HEK293 (cell line): ENCODE results near the gene TBC1D24.

ENCODE experiments used
- CTCF ChIA-PET: fragments of 350-600 bp; formaldehyde crosslinking; extraction: SDS; loops from one replicate; lab custom pipeline; 2021; ENCODE audit warnings: antibody characterized with exemption; lab: Yijun Ruan, JAX
- POLR2A ChIA-PET: fragments of 300-600 bp; formaldehyde crosslinking; extraction: SDS; loops from one replicate; lab custom pipeline; 2020; ENCODE audit warnings: antibody characterized with exemption, inconsistent platforms; lab: Yijun Ruan, JAX
- H3K27ac ChIP-seq: fragments of 200-500 bp; sonication (Bioruptor generic); 2 replicates; pipeline ENCODE4 v1.5.1; 2014; ENCODE audit warnings: low read depth, low read length, control low read depth, inconsistent platforms; ENCODE audit errors: extremely low read depth
- H3K36me3 ChIP-seq, 2 experiments: fragments of 200-500 bp in 1 of 2; sonication (Bioruptor generic) in 1 of 2; 1 replicate in 1 of 2; 2 replicates in 1 of 2; pipeline ENCODE4 v1.5.1; 2014 to 2017; ENCODE audit warnings: inconsistent platforms in 2 of 2, low read length in 2 of 2; ENCODE audit not compliant: control insufficient read depth in 2 of 2, insufficient read depth in 1 of 2
- H3K4me1 ChIP-seq: fragments of 200-500 bp; sonication (Bioruptor generic); 2 replicates; pipeline ENCODE4 v1.5.1; 2014; ENCODE audit warnings: mild to moderate bottlenecking, low read length, inconsistent platforms; ENCODE audit not compliant: control insufficient read depth, insufficient read depth
- H3K4me3 ChIP-seq: 2 replicates; pipeline ENCODE4 v1.5.1; 2011; ENCODE audit warnings: low read depth, mild to moderate bottlenecking, control low read depth, low read length, moderate library complexity
- H3K9me3 ChIP-seq: fragments of 200-500 bp; sonication (Bioruptor generic); 2 replicates; pipeline ENCODE4 v1.5.1; 2014; ENCODE audit warnings: low read depth, low read length, inconsistent platforms; ENCODE audit not compliant: control insufficient read depth, insufficient read depth
- HIC1 ChIP-seq: fragments of 450-650 bp; formaldehyde crosslinking; IDR thresholded peaks from 2 replicates; pipeline ENCODE4 v1.5.1; 2016; ENCODE audit warnings: missing biosample characterization, missing genetic modification characterization
- SCRT1 ChIP-seq: fragments of 450-650 bp; formaldehyde crosslinking; IDR thresholded peaks from 2 replicates; pipeline ENCODE4 v1.5.1; 2016; ENCODE audit warnings: missing biosample characterization, missing genetic modification characterization, borderline replicate concordance
- SCRT2 ChIP-seq: fragments of 450-650 bp; formaldehyde crosslinking; IDR thresholded peaks from 2 replicates; pipeline ENCODE4 v1.5.1; 2016; ENCODE audit warnings: missing biosample characterization, missing genetic modification characterization
- SP3 ChIP-seq: fragments of 450-650 bp; formaldehyde crosslinking; IDR thresholded peaks from 2 replicates; pipeline ENCODE4 v1.5.1; 2016; ENCODE audit warnings: missing biosample characterization, missing genetic modification characterization
- ZBTB48 ChIP-seq: fragments of 450-650 bp; formaldehyde crosslinking; IDR thresholded peaks from 2 replicates; pipeline ENCODE4 v1.5.1; 2016; ENCODE audit warnings: missing biosample characterization, missing genetic modification characterization
- ZNF10 ChIP-seq: fragments of 450-650 bp; formaldehyde crosslinking; IDR thresholded peaks from 2 replicates; pipeline ENCODE4 v1.5.1; 2017; ENCODE audit warnings: missing biosample characterization, missing genetic modification characterization
- ZNF121 ChIP-seq: fragments of 450-650 bp; formaldehyde crosslinking; IDR thresholded peaks from 2 replicates; pipeline ENCODE4 v1.5.1; 2016; ENCODE audit warnings: missing biosample characterization, missing genetic modification characterization
- ZNF175 ChIP-seq: fragments of 450-650 bp; formaldehyde crosslinking; IDR thresholded peaks from 2 replicates; pipeline ENCODE4 v1.5.1; 2016; ENCODE audit warnings: missing biosample characterization, missing genetic modification characterization
- ZNF398 ChIP-seq: fragments of 450-650 bp; formaldehyde crosslinking; IDR thresholded peaks from 2 replicates; pipeline ENCODE4 v1.5.1; 2017; ENCODE audit warnings: missing biosample characterization, missing genetic modification characterization
- ZNF521 ChIP-seq: fragments of 450-650 bp; formaldehyde crosslinking; IDR thresholded peaks from 2 replicates; pipeline ENCODE4 v1.5.1; 2017; ENCODE audit warnings: missing biosample characterization, mild to moderate bottlenecking, missing genetic modification characterization
- ZNF837 ChIP-seq: fragments of 450-650 bp; formaldehyde crosslinking; IDR thresholded peaks from 2 replicates; pipeline ENCODE4 v1.5.1; 2016; ENCODE audit warnings: missing biosample characterization, missing genetic modification characterization
- TF ChIP-seq, protein P1 (sequence below): fragments of 450-650 bp; formaldehyde crosslinking; IDR thresholded peaks from 2 replicates; pipeline ENCODE4 v1.5.1; 2016; ENCODE audit warnings: missing biosample characterization, missing genetic modification characterization
- TF ChIP-seq, protein P2 (sequence below): fragments of 450-650 bp; formaldehyde crosslinking; IDR thresholded peaks from 2 replicates; pipeline ENCODE4 v1.5.1; 2016; ENCODE audit warnings: missing biosample characterization, missing genetic modification characterization

TBC1D24 gene

DNA sequence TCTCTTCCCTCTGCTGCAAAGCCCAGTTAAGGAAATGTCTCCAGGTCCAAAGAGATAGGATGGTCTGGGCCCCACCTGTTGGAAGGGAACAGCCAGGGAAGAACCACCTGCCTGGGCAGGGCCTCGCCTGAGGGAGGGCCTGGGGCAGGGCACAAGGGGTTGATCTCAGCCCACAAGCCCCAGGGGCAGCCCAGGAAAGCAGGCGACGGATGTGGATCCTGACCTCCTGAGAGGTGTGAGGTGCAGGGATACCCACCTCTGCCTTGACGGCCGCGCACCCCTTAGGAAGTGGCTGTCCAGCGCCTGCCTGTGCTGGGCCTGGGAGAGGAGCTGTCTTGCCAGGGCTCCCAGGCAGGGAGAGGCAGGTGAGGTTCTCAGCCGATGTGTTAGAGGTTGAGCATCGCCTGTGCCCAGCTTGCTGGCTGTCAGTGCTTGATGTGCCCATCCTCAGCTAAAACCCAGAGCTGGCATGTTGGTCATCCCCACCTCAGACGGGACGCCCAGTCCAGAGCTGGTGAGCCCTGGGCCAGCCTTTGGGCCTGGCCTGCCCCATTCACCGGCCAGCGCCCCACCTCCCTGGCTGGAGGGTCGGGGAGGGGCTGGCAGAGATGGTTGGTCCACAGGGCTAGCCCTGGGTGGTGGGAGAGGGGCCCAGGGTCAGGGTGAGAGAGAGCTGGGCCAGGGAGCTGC, 55.8 kb downstream of the TBC1D24 start:
- Histone ChIP-seq H3K27ac (no peak overlapping the region), H3K36me3 (peaks cover 0 to 51% of the 10 kb centered on the region in 2 experiments; a peak in 1 of 3 replicates), H3K4me1 (peaks cover 3% of the 10 kb centered on the region; the same call in 1 of the 2 replicates), H3K9me3 (no peaks in the 10 kb centered on the region), H3K4me3 (no peak overlapping the region)
- ChIA-PET CTCF (interaction anchor here (0.6 to 1.1 kb wide), 2 partner anchors 30 to 389 kb away, joined by 3 to 4 read pairs; no protein-coding TSS in a partner anchor), POLR2A (interaction anchor here (0.6 to 3.6 kb wide), 3 partner anchors 11 to 375 kb away, joined by 3 to 25 read pairs (median 3); partner anchors contain the start of genes AMDHD2 and TRAF7)
- TF ChIP-seq, protein P1, sequence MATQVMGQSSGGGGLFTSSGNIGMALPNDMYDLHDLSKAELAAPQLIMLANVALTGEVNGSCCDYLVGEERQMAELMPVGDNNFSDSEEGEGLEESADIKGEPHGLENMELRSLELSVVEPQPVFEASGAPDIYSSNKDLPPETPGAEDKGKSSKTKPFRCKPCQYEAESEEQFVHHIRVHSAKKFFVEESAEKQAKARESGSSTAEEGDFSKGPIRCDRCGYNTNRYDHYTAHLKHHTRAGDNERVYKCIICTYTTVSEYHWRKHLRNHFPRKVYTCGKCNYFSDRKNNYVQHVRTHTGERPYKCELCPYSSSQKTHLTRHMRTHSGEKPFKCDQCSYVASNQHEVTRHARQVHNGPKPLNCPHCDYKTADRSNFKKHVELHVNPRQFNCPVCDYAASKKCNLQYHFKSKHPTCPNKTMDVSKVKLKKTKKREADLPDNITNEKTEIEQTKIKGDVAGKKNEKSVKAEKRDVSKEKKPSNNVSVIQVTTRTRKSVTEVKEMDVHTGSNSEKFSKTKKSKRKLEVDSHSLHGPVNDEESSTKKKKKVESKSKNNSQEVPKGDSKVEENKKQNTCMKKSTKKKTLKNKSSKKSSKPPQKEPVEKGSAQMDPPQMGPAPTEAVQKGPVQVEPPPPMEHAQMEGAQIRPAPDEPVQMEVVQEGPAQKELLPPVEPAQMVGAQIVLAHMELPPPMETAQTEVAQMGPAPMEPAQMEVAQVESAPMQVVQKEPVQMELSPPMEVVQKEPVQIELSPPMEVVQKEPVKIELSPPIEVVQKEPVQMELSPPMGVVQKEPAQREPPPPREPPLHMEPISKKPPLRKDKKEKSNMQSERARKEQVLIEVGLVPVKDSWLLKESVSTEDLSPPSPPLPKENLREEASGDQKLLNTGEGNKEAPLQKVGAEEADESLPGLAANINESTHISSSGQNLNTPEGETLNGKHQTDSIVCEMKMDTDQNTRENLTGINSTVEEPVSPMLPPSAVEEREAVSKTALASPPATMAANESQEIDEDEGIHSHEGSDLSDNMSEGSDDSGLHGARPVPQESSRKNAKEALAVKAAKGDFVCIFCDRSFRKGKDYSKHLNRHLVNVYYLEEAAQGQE (tag by site-specific recombination) = peak; percentile 66; the same call in 1 of the 2 replicates
- TF ChIP-seq ZNF175 (tag by site-specific recombination) = no peak
- TF ChIP-seq ZNF398 (tag by site-specific recombination) = no peak
- TF ChIP-seq ZNF837 = no peak
- 0 out of 2 replicates have a peak, but pooled peaks have one; percentile 20 for TF ChIP-seq SCRT1 (tag by site-specific recombination)
- no peak for TF ChIP-seq ZNF121
- TF ChIP-seq, protein P2, sequence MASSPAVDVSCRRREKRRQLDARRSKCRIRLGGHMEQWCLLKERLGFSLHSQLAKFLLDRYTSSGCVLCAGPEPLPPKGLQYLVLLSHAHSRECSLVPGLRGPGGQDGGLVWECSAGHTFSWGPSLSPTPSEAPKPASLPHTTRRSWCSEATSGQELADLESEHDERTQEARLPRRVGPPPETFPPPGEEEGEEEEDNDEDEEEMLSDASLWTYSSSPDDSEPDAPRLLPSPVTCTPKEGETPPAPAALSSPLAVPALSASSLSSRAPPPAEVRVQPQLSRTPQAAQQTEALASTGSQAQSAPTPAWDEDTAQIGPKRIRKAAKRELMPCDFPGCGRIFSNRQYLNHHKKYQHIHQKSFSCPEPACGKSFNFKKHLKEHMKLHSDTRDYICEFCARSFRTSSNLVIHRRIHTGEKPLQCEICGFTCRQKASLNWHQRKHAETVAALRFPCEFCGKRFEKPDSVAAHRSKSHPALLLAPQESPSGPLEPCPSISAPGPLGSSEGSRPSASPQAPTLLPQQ (tag by site-specific recombination) = peak; percentile 52; the same call in 1 of the 2 replicates
- peak; percentile 80 for TF ChIP-seq SCRT2 (tag by site-specific recombination)
- TF ChIP-seq ZNF521 = no peak
- TF ChIP-seq HIC1 (tag by site-specific recombination) = peak; percentile 15; the same call in 1 of the 2 replicates
- no peak for TF ChIP-seq ZNF10 (tag by site-specific recombination)
- TF ChIP-seq, all 188 proteins: peak for 5

- Histone ChIP-seq H3K9me3 (no peaks in the 10 kb centered on the region), H3K27ac (peak within 1 kb of the TSS; percentile 28; the same call in 1 of the 2 replicates), H3K4me3 (peak within 1 kb of the TSS; percentile 44), H3K4me1 (peaks cover 3% of the 10 kb centered on the region; the same call in 1 of the 2 replicates), H3K36me3 (peaks cover 0 to 46% of the 10 kb centered on the region in 2 experiments; a peak in 1 of 3 replicates)
- TF ChIP-seq ZBTB48 (tag by site-specific recombination) = 0 out of 2 replicates have a peak, but pooled peaks have one; percentile 21
- no peak for TF ChIP-seq SP3 (tag by site-specific recombination)
- TF ChIP-seq, protein P1 (tag by site-specific recombination) = no peak
- ChIA-PET CTCF (interaction anchor here (0.6 to 1.1 kb wide), 2 partner anchors 30 to 390 kb away, joined by 3 to 4 read pairs; no protein-coding TSS in a partner anchor), POLR2A (interaction anchor here (0.6 to 3.6 kb wide), 3 partner anchors 11 to 376 kb away, joined by 3 to 25 read pairs (median 3); partner anchors contain the start of genes AMDHD2 and TRAF7)
These were observed 56.4 kb downstream of the TBC1D24 start, which contains the start of gene CEMP1 for GRCh38 chr16:2531371-2531695. CEMP1 (minus strand) TSS chr16:2531408; CDS start chr16:2531073, 335 bp downstream.
